GM21825 (cell line): ENCODE data around the gene SCAMP2.

ENCODE experiments used
- ATAC-seq: cut with Tn5 transposase; IDR thresholded peaks from one replicate; pipeline ENCODE4 v1.9.1; 2021; ENCODE audit warnings: mild to moderate bottlenecking, moderate library complexity; ENCODE audit not compliant: unreplicated experiment

Gene SCAMP2

DNA sequence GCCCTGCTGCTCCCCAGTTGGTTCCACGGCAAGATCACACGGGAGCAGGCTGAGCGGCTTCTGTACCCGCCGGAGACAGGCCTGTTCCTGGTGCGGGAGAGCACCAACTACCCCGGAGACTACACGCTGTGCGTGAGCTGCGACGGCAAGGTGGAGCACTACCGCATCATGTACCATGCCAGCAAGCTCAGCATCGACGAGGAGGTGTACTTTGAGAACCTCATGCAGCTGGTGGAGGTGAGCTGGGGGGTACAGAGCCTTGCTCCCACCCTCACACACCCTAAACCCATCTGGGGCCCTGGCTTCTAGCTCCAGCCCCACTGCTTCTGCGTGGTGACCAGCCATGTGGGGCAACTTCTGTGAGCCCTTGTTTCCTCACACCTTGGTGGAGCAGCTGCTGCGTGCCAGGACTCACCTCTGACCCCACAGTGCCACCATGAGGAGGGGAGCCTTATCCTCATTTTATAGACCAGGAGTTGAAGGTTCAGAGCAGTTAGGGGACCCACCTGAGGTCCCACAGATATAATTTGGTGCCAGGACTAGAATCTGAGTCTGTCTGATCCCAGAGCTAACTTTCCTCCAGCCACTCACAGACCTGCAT, 73.8 kb downstream of the SCAMP2 start:
- no peak for ATAC-seq

DNA sequence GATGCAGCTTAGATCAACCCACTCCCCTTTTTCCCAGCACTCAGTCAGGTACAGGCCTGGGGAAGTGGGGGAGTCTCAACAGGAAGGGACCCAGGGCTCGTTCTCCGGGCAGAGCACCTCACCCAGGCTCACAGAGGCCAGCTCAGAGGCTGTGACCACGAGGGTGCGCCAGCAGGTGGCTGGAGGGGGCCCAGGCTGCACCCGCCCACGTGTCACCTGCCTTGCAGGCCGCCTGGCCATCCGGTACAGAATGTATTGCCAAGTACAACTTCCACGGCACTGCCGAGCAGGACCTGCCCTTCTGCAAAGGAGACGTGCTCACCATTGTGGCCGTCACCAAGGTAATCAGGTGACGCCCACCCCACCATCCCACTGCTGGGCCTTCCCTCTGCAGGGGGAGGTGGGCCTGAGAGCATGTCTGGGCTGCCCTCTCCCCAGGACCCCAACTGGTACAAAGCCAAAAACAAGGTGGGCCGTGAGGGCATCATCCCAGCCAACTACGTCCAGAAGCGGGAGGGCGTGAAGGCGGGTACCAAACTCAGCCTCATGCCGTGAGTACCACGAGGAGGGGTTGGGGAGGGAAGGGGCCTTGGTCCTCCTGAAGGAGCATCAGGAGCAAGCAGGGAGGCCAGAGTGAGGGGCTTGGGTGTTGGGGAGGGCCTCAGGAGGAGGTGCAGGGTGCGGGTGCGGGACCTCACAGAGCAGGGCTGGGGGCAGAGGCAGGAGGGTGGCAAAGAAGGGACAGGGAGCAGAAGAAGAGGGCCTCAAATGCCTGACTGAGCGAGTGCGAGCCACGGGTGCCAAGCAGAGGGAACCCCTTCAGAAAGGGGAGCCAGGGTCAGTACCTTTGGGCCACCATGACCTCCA, 74.5 kb downstream of the SCAMP2 start:
- no peak for ATAC-seq

- no peak for ATAC-seq
Measured at GRCh38 chr15:74795966-74796625, 77.1 kb downstream of the SCAMP2 start.

DNA sequence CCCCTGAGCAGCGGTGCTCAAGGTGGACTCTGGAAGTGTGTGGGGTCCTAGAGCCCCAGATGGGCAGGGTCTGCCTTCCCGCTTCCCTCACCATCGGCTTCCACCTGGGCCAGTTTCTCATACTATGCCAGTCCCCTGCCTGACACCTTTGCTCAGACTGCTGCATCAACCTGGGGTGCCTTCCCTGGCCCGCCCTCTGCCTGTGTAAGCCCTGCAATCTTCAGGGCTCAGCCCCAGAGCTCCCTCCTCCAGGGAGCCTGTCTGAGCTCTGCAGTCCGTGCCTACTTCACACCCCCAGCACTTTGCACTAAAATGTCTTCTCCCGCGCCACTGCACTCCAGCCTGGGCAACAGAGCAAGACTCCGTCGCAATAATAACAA, 78.2 kb downstream of the SCAMP2 start:
- no peak for ATAC-seq

GRCh38 chr15:74794248-74794969, 78.8 kb downstream of the SCAMP2 start:
- no peak for ATAC-seq
